Memory B cell (primary cell): ENCODE data around the gene MORC1.

Experiments used
- ATAC-seq: fragments of 150-1000 bp; cut with Tn5 transposase; 2 replicates; pipeline ENCODE4 v1.10.0; 2021; ENCODE audit warnings: low read depth, mild to moderate bottlenecking, moderate library complexity
- DNase-seq, 2 donors: peaks; one replicate each; pipeline ENCODE4 v3.0.0; 2022; ENCODE audit warnings: low spot score in 2 of 2
- H3K27ac Mint-ChIP-seq: one replicate; pipeline ENCODE4 v1.8.0; 2022; ENCODE audit warnings: mild to moderate bottlenecking, moderate library complexity, mixed read lengths
- H3K27me3 Mint-ChIP-seq: one replicate; pipeline ENCODE4 v1.8.0; 2022; ENCODE audit warnings: mixed read lengths
- H3K36me3 Mint-ChIP-seq: one replicate; pipeline ENCODE4 v1.8.0; 2022; ENCODE audit warnings: mild to moderate bottlenecking, mixed read lengths
- H3K4me1 Mint-ChIP-seq: one replicate; pipeline ENCODE4 v1.8.0; 2022; ENCODE audit warnings: mixed read lengths
- H3K4me3 Mint-ChIP-seq: one replicate; pipeline ENCODE4 v1.8.0; 2022; ENCODE audit warnings: mild to moderate bottlenecking, moderate library complexity, mixed read lengths
- H3K9me3 Mint-ChIP-seq: one replicate; pipeline ENCODE4 v1.8.0; 2022; ENCODE audit warnings: mixed read lengths

MORC1 gene

GRCh38 chr3:109033000-109033660 lies 84.8 kb downstream of the MORC1 start:
- H3K27ac Mint-ChIP-seq = no peak overlapping the region
- H3K27me3 Mint-ChIP-seq = peaks cover 3% of the 10 kb centered on the region
- H3K9me3 Mint-ChIP-seq = peaks cover 2% of the 10 kb centered on the region
- no peak for DNase-seq
- H3K4me3 Mint-ChIP-seq = no peak overlapping the region
- H3K36me3 Mint-ChIP-seq = no peaks in the 10 kb centered on the region
- no peaks in the 10 kb centered on the region for H3K4me1 Mint-ChIP-seq
- ATAC-seq = no peak

GRCh38 chr3:109028753-109029152 lies 89.2 kb downstream of the MORC1 start:
- H3K27me3 Mint-ChIP-seq = no peaks in the 10 kb centered on the region
- H3K36me3 Mint-ChIP-seq = no peaks in the 10 kb centered on the region
- H3K27ac Mint-ChIP-seq = no peak overlapping the region
- H3K9me3 Mint-ChIP-seq = no peaks in the 10 kb centered on the region
- ATAC-seq (no peak), DNase-seq (no peak)
- H3K4me3 Mint-ChIP-seq = no peak overlapping the region
- no peaks in the 10 kb centered on the region for H3K4me1 Mint-ChIP-seq

GRCh38 chr3:109026821-109027220 lies 91.1 kb downstream of the MORC1 start:
- ATAC-seq (no peak), DNase-seq (no peak)
- Mint-ChIP-seq H3K27ac (no peak overlapping the region), H3K36me3 (no peaks in the 10 kb centered on the region), H3K27me3 (no peaks in the 10 kb centered on the region), H3K9me3 (no peaks in the 10 kb centered on the region), H3K4me1 (no peaks in the 10 kb centered on the region), H3K4me3 (no peak overlapping the region)

DNA sequence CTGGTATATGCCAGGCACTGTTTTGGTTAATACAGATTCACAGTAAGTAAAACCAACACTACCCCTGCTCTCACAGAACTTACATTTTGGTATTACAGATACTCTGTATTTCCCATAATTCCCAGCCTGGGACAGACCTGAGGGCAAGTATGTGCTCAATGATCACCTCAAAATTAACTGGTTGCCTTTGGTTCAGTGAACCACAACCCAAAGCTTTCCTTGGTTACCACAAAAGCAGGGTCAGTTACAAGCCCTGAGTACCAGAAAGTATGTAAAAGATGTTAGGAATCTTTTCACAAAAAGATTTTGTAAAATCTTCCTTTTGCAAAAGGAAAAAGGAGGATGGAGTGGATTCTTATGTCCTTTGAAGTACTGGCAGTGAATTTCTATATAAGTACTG lies 92.0 kb downstream of the MORC1 start:
- no peaks in the 10 kb centered on the region for H3K4me1 Mint-ChIP-seq
- H3K4me3 Mint-ChIP-seq = no peak overlapping the region
- H3K27ac Mint-ChIP-seq = no peak overlapping the region
- H3K9me3 Mint-ChIP-seq = no peaks in the 10 kb centered on the region
- H3K36me3 Mint-ChIP-seq = no peaks in the 10 kb centered on the region
- DNase-seq (no peak), ATAC-seq (no peak)
- H3K27me3 Mint-ChIP-seq = no peaks in the 10 kb centered on the region

GRCh38 chr3:109023656-109024254 lies 94.2 kb downstream of the MORC1 start:
- DNase-seq (peak; percentile 4 to 15), ATAC-seq (peak; percentile 50)
- H3K27me3 Mint-ChIP-seq = peaks cover 3% of the 10 kb centered on the region
- no peaks in the 10 kb centered on the region for H3K4me1 Mint-ChIP-seq
- H3K9me3 Mint-ChIP-seq = no peaks in the 10 kb centered on the region
- no peak overlapping the region for H3K27ac Mint-ChIP-seq
- no peaks in the 10 kb centered on the region for H3K36me3 Mint-ChIP-seq
- no peak overlapping the region for H3K4me3 Mint-ChIP-seq

- ATAC-seq = no peak
- no peak overlapping the region for H3K27ac Mint-ChIP-seq
- no peaks in the 10 kb centered on the region for H3K36me3 Mint-ChIP-seq
- H3K9me3 Mint-ChIP-seq = no peaks in the 10 kb centered on the region
- H3K27me3 Mint-ChIP-seq = peaks cover 3% of the 10 kb centered on the region
- no peaks in the 10 kb centered on the region for H3K4me1 Mint-ChIP-seq
- no peak overlapping the region for H3K4me3 Mint-ChIP-seq
- DNase-seq = no peak
These were observed 94.8 kb downstream of the MORC1 start for GRCh38 chr3:109023167-109023566.

DNA sequence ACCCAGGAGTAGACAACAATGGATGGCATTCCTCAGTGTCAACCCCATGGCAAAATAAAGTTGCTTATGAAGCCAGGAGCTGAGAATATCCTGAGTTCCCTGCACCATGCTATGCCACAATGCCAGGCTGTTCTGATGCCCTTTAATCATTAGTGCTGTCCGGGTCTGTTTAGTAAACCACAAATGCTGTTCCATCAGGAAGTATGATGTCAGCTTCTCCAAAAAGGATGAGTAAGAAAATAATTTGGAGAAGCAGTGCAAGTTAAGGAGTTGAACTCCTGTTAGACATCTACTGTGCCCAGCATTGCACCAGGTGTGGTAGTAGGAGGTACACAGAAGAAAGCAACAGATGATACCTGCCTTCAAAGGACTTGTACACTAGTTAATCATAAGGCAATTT lies 96.4 kb downstream of the MORC1 start:
- H3K9me3 Mint-ChIP-seq = no peaks in the 10 kb centered on the region
- DNase-seq (no peak), ATAC-seq (no peak)
- H3K4me1 Mint-ChIP-seq = no peaks in the 10 kb centered on the region
- H3K36me3 Mint-ChIP-seq = no peaks in the 10 kb centered on the region
- H3K27ac Mint-ChIP-seq = no peak overlapping the region
- no peak overlapping the region for H3K4me3 Mint-ChIP-seq
- peaks cover 5% of the 10 kb centered on the region for H3K27me3 Mint-ChIP-seq

GRCh38 chr3:109018828-109019227 lies 99.1 kb downstream of the MORC1 start:
- H3K36me3 Mint-ChIP-seq = no peaks in the 10 kb centered on the region
- peaks cover 7% of the 10 kb centered on the region for H3K27me3 Mint-ChIP-seq
- no peaks in the 10 kb centered on the region for H3K9me3 Mint-ChIP-seq
- H3K4me3 Mint-ChIP-seq = no peak overlapping the region
- H3K4me1 Mint-ChIP-seq = no peaks in the 10 kb centered on the region
- ATAC-seq = no peak
- no peak for DNase-seq
- H3K27ac Mint-ChIP-seq = no peak overlapping the region

DNA sequence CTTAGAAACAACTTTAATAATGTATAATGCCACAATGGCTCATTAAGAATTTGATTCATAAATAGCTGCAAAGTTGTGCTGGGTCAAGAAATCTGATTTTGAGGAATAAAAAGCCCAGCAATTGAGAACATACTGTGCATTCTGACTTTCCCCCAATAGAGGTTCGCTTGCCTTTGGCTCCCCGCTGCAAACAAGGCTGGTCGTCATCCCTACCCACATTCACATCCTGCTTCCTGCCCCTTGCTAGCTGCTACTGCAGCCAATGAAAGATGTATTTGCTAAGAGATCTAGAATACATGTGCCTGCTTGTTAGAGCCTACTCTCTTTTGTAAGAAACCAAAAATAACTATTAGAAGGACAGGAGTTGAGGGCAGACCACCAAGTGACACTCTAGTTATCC lies 112.5 kb downstream of the MORC1 start:
- no peaks in the 10 kb centered on the region for H3K9me3 Mint-ChIP-seq
- H3K4me1 Mint-ChIP-seq = no peaks in the 10 kb centered on the region
- peaks cover 3% of the 10 kb centered on the region for H3K27me3 Mint-ChIP-seq
- H3K4me3 Mint-ChIP-seq = no peak overlapping the region
- DNase-seq = no peak
- H3K36me3 Mint-ChIP-seq = no peaks in the 10 kb centered on the region
- no peak for ATAC-seq
- no peak overlapping the region for H3K27ac Mint-ChIP-seq

GRCh38 chr3:108998436-108998835 lies 119.5 kb downstream of the MORC1 start:
- no peak overlapping the region for H3K27ac Mint-ChIP-seq
- H3K27me3 Mint-ChIP-seq = peaks cover 6% of the 10 kb centered on the region
- no peak for DNase-seq
- H3K9me3 Mint-ChIP-seq = no peaks in the 10 kb centered on the region
- ATAC-seq = no peak
- H3K4me3 Mint-ChIP-seq = no peak overlapping the region
- no peaks in the 10 kb centered on the region for H3K4me1 Mint-ChIP-seq
- H3K36me3 Mint-ChIP-seq = no peaks in the 10 kb centered on the region

DNA sequence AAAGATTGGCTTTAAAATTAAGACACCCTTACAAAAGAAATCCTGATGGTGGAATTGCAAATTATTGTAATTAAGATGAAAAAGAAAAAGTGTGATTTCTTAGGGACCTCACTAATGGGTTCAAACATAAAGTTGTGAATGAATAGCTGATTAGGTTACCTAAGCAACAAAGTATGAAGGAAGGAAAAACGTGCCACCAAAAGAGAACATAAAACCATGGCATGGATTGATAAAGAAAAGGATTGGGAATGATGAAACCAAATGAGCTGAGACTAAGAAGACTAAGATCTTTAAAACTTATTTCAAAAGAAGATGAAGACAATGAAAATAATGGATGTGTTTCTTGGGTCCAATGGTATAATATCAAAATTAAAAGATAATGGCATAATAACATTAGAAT lies 132.1 kb downstream of the MORC1 start:
- no peak overlapping the region for H3K4me3 Mint-ChIP-seq
- ATAC-seq (no peak), DNase-seq (no peak)
- no peak overlapping the region for H3K27ac Mint-ChIP-seq
- H3K27me3 Mint-ChIP-seq = peaks cover 7% of the 10 kb centered on the region
- H3K4me1 Mint-ChIP-seq = no peaks in the 10 kb centered on the region
- peaks cover 3% of the 10 kb centered on the region for H3K9me3 Mint-ChIP-seq
- no peaks in the 10 kb centered on the region for H3K36me3 Mint-ChIP-seq

DNA sequence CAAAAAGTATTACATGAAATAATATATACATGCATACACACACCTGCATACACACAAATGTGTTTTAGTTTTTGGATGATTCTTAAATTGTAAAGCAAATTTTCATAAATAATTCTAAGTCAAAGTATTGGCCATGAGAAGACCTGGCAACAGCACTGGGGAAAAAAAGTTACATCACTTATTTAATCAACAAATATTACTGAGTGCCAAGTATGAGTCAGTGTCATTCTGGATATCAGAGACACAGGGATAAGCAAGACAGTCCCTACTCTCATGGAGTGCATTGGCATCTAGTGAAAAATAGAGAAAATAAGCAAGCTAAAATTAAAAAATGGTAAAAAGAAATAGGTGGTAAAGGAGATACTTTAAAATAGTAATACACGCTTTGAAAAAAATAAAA lies 134.9 kb downstream of the MORC1 start:
- ATAC-seq = no peak
- H3K27me3 Mint-ChIP-seq = peaks cover 6% of the 10 kb centered on the region
- no peak overlapping the region for H3K4me3 Mint-ChIP-seq
- no peak overlapping the region for H3K27ac Mint-ChIP-seq
- no peaks in the 10 kb centered on the region for H3K4me1 Mint-ChIP-seq
- no peaks in the 10 kb centered on the region for H3K36me3 Mint-ChIP-seq
- no peak for DNase-seq
- H3K9me3 Mint-ChIP-seq = no peaks in the 10 kb centered on the region

DNA sequence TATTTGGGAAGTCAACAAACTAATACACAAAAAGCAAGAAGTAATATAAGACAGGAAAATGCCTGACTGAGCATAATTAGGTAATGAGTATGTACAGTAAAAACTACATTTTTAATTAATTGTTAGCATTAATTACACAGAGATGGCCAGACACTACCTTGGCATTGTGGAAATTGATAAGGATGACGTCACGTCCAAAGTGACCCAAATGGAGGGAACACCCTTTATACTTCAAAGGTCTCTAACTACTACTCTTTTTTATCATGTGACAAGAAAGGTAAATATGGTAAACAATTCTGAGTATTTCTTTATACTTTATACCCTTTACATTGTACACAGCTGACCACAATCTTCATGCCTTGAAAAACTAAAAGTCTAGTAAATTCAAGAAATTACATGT lies 141.9 kb downstream of the MORC1 start:
- Mint-ChIP-seq H3K4me1 (peaks cover 3% of the 10 kb centered on the region), H3K27ac (no peak overlapping the region), H3K9me3 (no peaks in the 10 kb centered on the region), H3K27me3 (peaks cover 4% of the 10 kb centered on the region), H3K36me3 (no peaks in the 10 kb centered on the region), H3K4me3 (no peak overlapping the region)
- ATAC-seq (no peak), DNase-seq (no peak)

DNA sequence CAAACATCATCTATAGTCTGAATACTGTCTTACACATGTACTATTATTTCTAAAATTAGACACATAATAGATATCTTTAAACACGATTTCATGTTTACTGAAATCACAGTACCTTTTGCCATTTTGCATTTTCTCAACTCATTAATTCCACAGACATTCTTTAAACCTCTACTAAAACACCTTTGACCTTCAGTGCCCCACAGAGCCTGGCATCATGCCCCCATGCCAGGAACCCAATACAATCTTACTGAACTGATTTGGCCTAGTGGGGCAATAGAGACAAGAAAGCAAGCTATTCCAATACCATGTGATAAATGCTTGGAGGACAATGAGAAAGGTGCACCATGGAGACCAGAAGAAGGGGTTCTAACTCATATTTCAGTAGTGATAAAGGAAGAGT lies 144.9 kb downstream of the MORC1 start:
- peaks cover 3% of the 10 kb centered on the region for H3K4me1 Mint-ChIP-seq
- no peaks in the 10 kb centered on the region for H3K36me3 Mint-ChIP-seq
- no peaks in the 10 kb centered on the region for H3K9me3 Mint-ChIP-seq
- H3K27me3 Mint-ChIP-seq = peaks cover 2% of the 10 kb centered on the region
- H3K27ac Mint-ChIP-seq = no peak overlapping the region
- no peak for ATAC-seq
- no peak overlapping the region for H3K4me3 Mint-ChIP-seq
- no peak for DNase-seq

GRCh38 chr3:108972482-108972881 lies 145.5 kb downstream of the MORC1 start:
- H3K27ac Mint-ChIP-seq = no peak overlapping the region
- H3K36me3 Mint-ChIP-seq = no peaks in the 10 kb centered on the region
- H3K4me3 Mint-ChIP-seq = no peak overlapping the region
- no peaks in the 10 kb centered on the region for H3K9me3 Mint-ChIP-seq
- peaks cover 3% of the 10 kb centered on the region for H3K4me1 Mint-ChIP-seq
- ATAC-seq = no peak
- H3K27me3 Mint-ChIP-seq = peaks cover 2% of the 10 kb centered on the region
- DNase-seq = no peak
